ENCODE measurements around the gene ADAT2. TPM values are rescaled to one million over a fixed set of nuclear protein-coding genes. Genes with fewer than 3 reads are reported as not detected.

ADAT2 gene
- total RNA-seq, 2 donors from 2014 or later, result 5.1 to 6.3 TPM

- DNase-seq (ENCODE audit: low spot score), result no peak
- intact Hi-C loops (cut with DNase I), result no loop called here
These were observed 49.4 kb downstream of the ADAT2 start for GRCh38 chr6:143401068-143401446.

DNA sequence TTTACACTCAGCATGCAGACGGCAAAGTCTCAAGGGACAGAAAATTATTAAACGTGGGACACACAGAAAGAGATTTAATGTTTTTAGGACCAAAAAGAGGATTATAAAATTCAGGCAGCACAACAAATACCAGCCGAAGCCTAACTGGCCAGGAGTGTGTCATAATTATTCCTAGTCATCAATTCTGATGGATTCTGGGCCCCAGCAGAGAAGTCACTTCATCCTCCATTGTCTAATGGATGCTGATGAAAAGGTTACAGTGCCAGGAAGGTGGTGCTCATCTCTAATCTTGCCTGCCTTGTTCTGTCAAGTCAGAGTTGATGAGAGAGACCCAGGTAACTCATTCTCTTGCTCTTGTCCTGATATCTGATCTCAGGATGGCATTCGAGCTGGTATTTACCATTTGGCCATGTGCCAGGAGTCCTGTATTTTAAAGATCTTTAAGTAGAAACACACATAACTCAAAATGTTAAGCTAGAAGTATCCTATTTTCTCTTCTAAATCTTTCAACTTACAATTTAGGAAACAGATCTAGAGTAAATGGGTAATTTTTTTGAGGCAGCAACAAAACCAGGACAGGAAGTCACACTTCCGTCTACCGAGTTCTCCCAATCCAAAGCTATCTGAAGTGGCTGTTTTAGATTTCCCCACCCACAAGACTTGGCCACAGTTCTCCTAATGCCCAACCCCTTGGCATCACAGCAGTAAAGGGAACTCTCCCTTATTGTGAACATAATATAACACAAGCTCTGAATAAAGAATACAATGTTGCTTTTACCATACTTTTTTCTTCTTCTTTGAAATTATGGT is 50.0 kb downstream of the ADAT2 start:
- DNase-seq (ENCODE audit: low spot score), result no peak
- intact Hi-C loops (cut with DNase I), result no loop called here

DNA sequence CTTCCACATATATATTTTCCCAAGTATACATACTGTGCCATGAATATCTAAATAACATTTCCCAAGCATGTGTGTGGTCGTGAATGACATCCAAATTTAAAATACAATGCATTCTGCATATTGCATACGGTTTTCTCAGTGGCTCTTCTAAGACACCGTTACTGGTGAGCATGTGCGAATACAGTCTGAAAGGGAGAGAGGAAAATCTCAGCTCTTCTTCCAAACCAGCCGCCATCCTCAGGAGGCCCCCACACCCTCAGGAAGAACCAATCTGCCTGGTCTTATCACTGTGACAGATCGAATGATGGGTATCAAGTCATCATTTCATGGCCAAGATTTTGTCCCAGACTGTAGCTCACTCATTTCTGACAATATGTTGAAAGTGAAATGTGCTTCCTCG is 50.7 kb downstream of the ADAT2 start:
- no peak for DNase-seq (ENCODE audit: low spot score)
- intact Hi-C loops (cut with DNase I), result no loop called here

DNA sequence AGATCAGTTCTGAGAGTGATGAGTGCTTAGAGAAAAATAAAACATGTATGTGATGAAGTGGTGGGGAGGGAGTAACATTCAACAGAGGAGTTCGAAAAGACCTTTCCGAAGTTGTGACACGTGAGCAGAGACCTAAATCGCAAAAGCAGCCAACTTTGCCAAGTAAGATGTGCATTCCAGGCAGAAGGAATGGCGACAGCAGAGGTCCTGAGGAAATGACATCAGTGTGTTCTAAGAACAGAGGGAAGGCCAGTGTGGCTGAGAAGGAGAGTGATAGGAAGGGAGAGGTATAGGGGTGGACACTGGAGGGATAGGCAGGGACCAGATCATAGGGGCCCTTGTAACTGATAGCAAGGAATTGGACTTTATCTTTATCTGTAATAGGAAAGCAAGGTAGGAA is 51.3 kb downstream of the ADAT2 start:
- no peak for DNase-seq (ENCODE audit: low spot score)
- intact Hi-C loops (cut with DNase I), result no loop called here

DNA sequence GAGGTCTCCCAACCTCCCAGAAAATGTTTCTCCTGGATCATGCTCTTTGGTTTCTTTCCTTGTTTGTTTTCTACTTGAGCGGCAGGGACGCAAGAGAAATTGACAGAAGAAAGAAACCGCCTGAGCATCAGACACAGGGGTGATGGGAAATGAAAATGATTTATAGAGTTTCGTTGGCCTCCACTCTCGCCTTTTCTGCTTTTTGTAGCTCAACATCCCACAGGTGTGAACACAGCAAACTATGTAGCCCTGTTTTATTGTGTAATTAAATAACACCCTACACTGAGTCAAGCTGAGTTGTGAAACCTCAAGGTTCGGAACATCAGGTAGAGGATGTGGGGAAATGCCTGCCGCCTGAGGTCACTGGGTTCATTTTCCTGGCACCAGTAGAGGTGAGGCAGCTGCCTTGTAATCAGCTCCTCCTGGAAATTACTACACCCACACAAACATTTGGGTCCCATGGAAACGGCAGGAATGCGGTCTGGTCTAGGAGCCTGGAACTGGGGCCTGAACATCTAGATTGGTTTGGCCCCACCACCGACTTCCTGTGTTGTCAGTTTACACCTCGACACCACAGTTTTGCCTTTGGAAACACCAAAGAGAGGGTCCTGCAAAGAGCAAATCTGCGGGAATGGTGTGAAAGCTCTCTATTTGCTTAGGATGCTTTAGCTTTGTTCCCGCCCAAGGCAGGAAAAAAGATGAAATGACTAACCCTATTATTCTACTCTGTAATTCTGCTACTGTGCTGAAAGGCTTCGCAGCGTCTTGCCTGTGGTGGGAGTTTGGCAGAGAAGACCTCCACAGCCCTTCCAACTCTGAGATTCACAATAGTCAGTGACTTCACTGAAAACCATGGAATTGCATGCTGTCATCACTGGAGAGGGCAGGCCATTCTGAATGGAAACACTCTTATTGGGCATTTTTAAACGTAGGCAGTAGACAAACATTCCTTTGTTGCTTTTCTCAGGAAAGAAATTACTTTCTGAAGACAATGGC is 53.0 kb downstream of the ADAT2 start:
- intact Hi-C loops (cut with DNase I), result no loop called here
- peak; percentile 77 for DNase-seq (ENCODE audit: low spot score)

DNA sequence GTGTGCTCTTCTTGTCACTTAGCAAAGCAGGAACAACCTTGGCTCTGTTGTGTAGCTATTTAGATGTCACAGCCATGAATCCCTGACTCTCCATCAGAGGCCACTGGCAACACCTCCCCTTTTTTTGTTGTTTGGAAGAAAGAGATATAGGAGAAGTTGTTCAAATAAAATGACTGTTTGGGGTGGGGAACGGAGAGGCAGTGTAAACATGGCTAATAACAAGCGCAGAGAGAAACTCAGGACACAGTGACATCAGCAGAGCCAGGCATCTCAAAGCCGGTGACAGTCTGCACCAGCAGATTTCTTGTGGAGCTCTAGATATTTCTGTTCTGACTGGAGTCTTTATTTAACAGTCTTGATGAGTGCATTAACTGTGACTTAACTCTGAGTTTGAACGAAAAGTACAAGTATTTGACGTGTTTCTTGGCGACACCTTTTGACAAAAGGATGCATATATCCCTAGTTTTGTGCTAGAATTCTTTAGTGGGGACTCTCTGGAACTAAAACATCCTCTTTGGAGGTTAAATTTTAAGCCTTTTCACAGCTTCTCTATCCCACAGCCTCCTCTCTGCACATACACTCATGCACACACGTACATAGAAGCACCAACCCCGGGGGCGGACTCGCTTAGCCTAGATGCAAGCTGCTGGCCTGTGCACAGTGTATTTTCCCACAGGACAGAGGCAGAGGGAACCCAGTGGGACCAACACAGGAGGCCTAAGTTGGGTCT is 53.8 kb downstream of the ADAT2 start:
- no peak for DNase-seq (ENCODE audit: low spot score)
- intact Hi-C loops (cut with DNase I), result no loop called here

DNA sequence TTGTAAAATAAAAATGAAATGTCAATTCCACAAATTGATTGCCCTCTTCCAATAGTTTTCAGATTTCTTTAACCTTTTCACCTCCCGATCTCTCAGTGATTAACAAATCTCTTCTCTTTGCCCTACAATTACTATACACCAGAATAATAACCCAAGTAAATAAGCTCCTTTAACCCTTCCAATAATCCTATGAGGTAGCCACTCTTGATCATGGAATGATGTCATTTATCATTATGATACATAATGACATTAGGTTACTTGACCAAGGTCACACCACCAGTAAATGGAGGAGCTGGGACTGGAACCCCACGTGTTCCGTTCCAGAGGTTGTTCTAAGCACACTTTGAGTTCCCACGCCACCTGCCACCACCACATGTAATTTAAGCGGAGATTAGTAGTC is 54.8 kb downstream of the ADAT2 start:
- intact Hi-C loops (cut with DNase I), result no loop called here
- DNase-seq (ENCODE audit: low spot score), result no peak

GRCh38 chr6:143394389-143394788 is 56.1 kb downstream of the ADAT2 start:
- no peak for DNase-seq (ENCODE audit: low spot score)
- intact Hi-C loops (cut with DNase I), result loop anchor here in 1 of 2 donors (1.0 kb wide), 1 partner anchor 18 kb away; no protein-coding TSS in a partner anchor

DNA sequence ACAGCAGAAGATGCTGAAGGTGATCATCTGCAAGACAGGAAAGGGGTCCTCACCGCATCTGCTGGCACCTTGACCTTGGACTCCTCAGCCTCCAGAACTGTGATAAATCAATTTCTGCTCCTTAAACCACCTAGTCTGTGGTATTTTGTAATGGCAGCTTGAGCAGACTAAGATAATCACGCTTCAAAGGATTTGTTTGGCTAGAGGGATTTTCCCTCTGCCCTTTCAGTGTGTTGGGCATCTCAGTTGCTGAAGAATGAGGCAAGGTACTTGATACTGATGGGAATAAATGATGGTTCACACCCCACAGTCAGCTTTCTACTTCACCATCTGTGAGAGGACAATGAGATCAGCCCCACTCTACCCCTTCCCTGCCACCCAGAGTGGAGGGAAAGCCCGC is 60.2 kb downstream of the ADAT2 start:
- DNase-seq (ENCODE audit: low spot score), result no peak
- intact Hi-C loops (cut with DNase I), result no loop called here

DNA sequence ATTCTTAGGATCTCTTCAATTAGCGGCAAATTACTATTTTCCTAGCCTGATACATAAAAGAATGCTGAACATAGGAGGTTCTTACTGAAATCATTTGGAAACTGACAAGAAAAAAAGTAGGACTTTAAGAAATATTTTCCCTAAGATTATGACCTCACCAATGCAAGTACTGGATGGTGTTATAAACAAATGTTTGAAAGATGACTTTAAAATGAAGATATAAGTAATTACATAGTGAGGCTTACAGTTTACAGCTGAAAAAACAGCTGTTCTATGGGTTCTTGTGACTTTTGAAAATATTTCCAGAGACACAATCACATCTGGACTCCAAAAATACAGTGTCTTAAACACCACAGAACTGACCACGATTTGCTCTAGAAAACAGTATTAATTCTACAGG is 64.9 kb downstream of the ADAT2 start:
- intact Hi-C loops (cut with DNase I), result no loop called here
- DNase-seq (ENCODE audit: low spot score), result no peak

DNA sequence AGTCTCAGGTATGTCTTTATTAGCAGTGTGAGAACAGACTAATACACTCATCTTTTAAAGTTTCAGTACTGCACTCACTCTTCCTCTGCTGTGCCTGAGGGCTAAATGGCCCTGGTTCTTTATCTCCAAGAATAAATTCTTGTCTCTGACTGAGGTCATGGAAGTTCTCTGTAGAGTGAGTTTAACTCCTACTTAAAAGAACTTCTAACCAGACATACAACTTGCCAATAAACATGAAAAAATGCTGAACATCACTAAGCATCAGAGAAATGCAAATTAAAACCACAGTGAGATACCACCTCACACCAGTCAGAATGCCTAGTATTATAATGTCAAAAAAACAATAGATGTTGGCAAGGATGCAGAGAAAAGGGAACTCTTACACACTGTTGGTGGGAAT is 73.6 kb downstream of the ADAT2 start:
- DNase-seq (ENCODE audit: low spot score), result no peak
- intact Hi-C loops (cut with DNase I), result no loop called here

DNA sequence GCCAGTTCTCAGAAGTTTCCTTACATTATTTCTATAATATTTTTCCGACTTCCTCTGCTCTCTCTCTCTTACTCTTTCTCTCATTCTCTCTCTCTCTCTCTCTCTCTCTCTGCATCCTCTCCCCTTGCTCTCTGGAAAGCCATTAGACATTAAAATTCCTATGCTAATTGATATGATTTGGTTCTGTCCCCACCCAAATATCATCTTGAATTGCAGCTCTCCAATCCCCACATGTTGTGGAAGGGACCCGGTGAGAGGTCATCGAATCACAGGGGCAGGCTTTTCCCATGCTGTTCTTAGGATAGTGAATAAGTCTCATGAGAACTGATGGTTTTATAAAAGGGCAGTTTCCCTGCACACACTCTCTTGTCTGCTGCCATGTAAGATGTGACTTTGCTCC is 74.1 kb downstream of the ADAT2 start:
- intact Hi-C loops (cut with DNase I), result no loop called here
- DNase-seq (ENCODE audit: low spot score), result no peak

GRCh38 chr6:143375022-143375585 is 75.4 kb downstream of the ADAT2 start:
- DNase-seq (ENCODE audit: low spot score), result no peak
- intact Hi-C loops (cut with DNase I), result no loop called here

DNA sequence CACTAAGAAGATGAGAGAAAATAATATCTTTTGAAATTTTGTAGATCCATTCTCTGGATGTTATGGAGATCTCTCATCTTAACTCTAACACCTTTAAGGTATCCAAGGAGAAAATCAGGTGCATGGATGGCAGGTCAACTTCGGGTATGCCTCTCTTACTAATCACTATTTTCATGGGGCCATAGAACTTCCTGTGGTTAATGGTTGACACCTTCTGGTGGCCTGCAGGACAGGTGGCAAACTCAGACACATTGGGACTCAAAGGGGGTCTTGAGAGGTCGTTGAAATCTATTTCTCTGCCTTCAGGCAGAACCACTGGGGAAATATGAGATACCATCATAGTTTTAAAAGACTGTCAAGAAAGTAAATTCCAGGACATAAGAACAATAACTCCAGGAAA is 76.5 kb downstream of the ADAT2 start:
- intact Hi-C loops (cut with DNase I), result no loop called here
- no peak for DNase-seq (ENCODE audit: low spot score)

Other genes with a start within 250 kb of the ADAT2 start
- gene PEX3, start 110 bp upstream of the ADAT2 start, total RNA-seq, result 10 to 100 TPM; 21.3 to 24.2 TPM
- 10 to 100 TPM; 41.4 to 49.6 TPM for gene FUCA2, start 61.0 kb upstream of the ADAT2 start, total RNA-seq
- 10 to 100 TPM; 53.8 to 72.6 TPM for gene PHACTR2, start 227.3 kb upstream of the ADAT2 start, total RNA-seq

Data from posterior vena cava (tissue), 2 donors.